ENCODE data around the gene AURKB. TPM values are rescaled to one million over a fixed set of nuclear protein-coding genes. Genes with fewer than 3 reads are reported as not detected.

AURKB gene
- total and polyA plus RNA-seq, 2 of the 13 experiments (the other 11 are each of a cell fraction or from before 2014, with no cell fraction given), result 29.5 to 75.3 TPM

GRCh38 chr17:8212312-8213180, 2.2 kb upstream of the AURKB start (continued):
- TF ChIP-seq RERE (CRISPR knock-in tag; IDR thresholded peaks at IDR 0.05; ENCODE audit: low read depth) (0 out of 2 replicates have a peak, but pooled peaks have one; percentile 47), HNF1A (IDR thresholded peaks at IDR 0.05; ENCODE audit: low read depth) (no peak), HNF1A (CRISPR knock-in tag; IDR thresholded peaks at IDR 0.05; ENCODE audit: borderline replicate concordance) (peak; percentile 35; the same call in 1 of the 2 replicates), SALL1 (CRISPR knock-in tag; IDR thresholded peaks at IDR 0.05) (peak; percentile 89), ZFP36L1 (CRISPR knock-in tag; IDR thresholded peaks at IDR 0.05) (no peak), ZNF691 (CRISPR knock-in tag; IDR thresholded peaks at IDR 0.05; ENCODE audit: borderline replicate concordance, low read depth) (peak; percentile 77; the same call in 1 of the 2 replicates), MXD3 (CRISPR knock-in tag; IDR thresholded peaks at IDR 0.05) (no peak), ZNF746 (CRISPR knock-in tag; IDR thresholded peaks at IDR 0.05) (0 out of 2 replicates have a peak, but pooled peaks have one; percentile 23), KDM2A (CRISPR knock-in tag; IDR thresholded peaks at IDR 0.05; ENCODE audit: borderline replicate concordance, low read depth) (peak; percentile 56), ZNF609 (CRISPR knock-in tag; IDR thresholded peaks at IDR 0.05; ENCODE audit: borderline replicate concordance) (peak; percentile 64; the same call in 1 of the 2 replicates)

All from HepG2 (cell line).